SK-N-SH (cell line): Measurements from ENCODE around the gene SHANK1. TPM values are rescaled to one million over a fixed set of nuclear protein-coding genes. Genes with fewer than 3 reads are reported as not detected.

ENCODE experiments used
- CTCF ChIA-PET: fragments of 300-600, 350-600 bp; formaldehyde crosslinking; extraction: SDS; loops from one replicate; lab custom pipeline; 2021; lab: Yijun Ruan, JAX
- POLR2A ChIA-PET: fragments of 350-600 bp; sonication (Branson Sonifier 250); formaldehyde crosslinking; extraction: SDS; loops from one replicate; lab custom pipeline; 2020; ENCODE audit warnings: antibody characterized with exemption, inconsistent platforms; lab: Yijun Ruan, JAX
- DNase-seq: peaks from one replicate; pipeline ENCODE4 v3.0.0; 2012
- H2AFZ ChIP-seq: fragments of 200-600 bp; sonication (generic); 2 replicates; pipeline ENCODE4 v1.8.1; 2016; ENCODE audit warnings: antibody characterized with exemption, mild to moderate bottlenecking, low read depth
- H3F3A ChIP-seq: fragments of 200-600 bp; sonication (generic); replicated peaks from 2 replicates; pipeline ENCODE3; 2016; ENCODE audit warnings: antibody characterized with exemption, mild to moderate bottlenecking; ENCODE audit not compliant: insufficient read depth
- H3K27ac ChIP-seq, 2 experiments: fragments of 200-500 bp in 1 of 2; fragments of 200-600 bp in 1 of 2; sonication (Bioruptor generic) in 1 of 2; sonication (generic), shearing (Covaris generic) in 1 of 2; 2 replicates each; pipeline versions ENCODE4 v1.5.1 to v1.6.1; 2014 to 2016; ENCODE audit warnings: low read depth in 2 of 2, inconsistent platforms in 1 of 2, low read length in 1 of 2, mild to moderate bottlenecking in 1 of 2, mixed read lengths in 1 of 2
- H3K27me3 ChIP-seq: fragments of 200-600 bp; sonication (generic), shearing (Covaris generic); 2 replicates; pipeline ENCODE4 v1.6.1; 2016; ENCODE audit warnings: mixed run types; ENCODE audit not compliant: insufficient read depth
- H3K36me3 ChIP-seq, 2 experiments: fragments of 200-500 bp in 1 of 2; fragments of 200-600 bp in 1 of 2; sonication (Bioruptor generic) in 1 of 2; sonication (generic) in 1 of 2; replicated peaks in 1 of 2; 2 replicates each; pipeline versions ENCODE3 to v1.5.1; 2014 to 2016; ENCODE audit warnings: low read length in 1 of 2, mild to moderate bottlenecking in 1 of 2; ENCODE audit not compliant: insufficient read depth in 2 of 2, control insufficient read depth in 1 of 2
- H3K4me1 ChIP-seq, 2 experiments: fragments of 200-500 bp in 1 of 2; fragments of 200-600 bp in 1 of 2; sonication (Bioruptor generic) in 1 of 2; sonication (generic), shearing (Covaris generic) in 1 of 2; 2 replicates each; pipeline versions ENCODE4 v1.5.1 to v1.6.1; 2014 to 2016; ENCODE audit warnings: low read depth in 1 of 2, low read length in 1 of 2, mixed run types in 1 of 2; ENCODE audit not compliant: insufficient read depth in 2 of 2, control insufficient read depth in 1 of 2
- H3K4me2 ChIP-seq: fragments of 200-600 bp; sonication (generic), shearing (Covaris generic); 2 replicates; pipeline ENCODE4 v1.6.1; 2017; ENCODE audit warnings: mixed run types
- H3K4me3 ChIP-seq, 2 experiments: fragments of 200-500 bp in 1 of 2; fragments of 200-600 bp in 1 of 2; sonication (Bioruptor generic) in 1 of 2; sonication (generic), shearing (Covaris generic) in 1 of 2; 2 replicates each; pipeline versions ENCODE4 v1.5.1 to v1.8.1; 2014 to 2016; ENCODE audit warnings: low read depth in 2 of 2, inconsistent platforms in 1 of 2, low read length in 1 of 2, mild to moderate bottlenecking in 1 of 2, mixed read lengths in 1 of 2, moderate library complexity in 1 of 2
- H3K79me2 ChIP-seq: fragments of 200-600 bp; sonication (generic); 2 replicates; pipeline ENCODE4 v1.8.1; 2017; ENCODE audit warnings: mild to moderate bottlenecking; ENCODE audit not compliant: insufficient read depth
- H3K9ac ChIP-seq: fragments of 200-600 bp; sonication (generic); 2 replicates; pipeline ENCODE4 v1.6.1; 2017; ENCODE audit warnings: mixed run types
- H3K9me2 ChIP-seq: fragments of 200-600 bp; sonication (generic); 2 replicates; pipeline ENCODE4 v1.6.1; 2017; ENCODE audit warnings: mixed run types
- H3K9me3 ChIP-seq: fragments of 200-600 bp; sonication (generic); 2 replicates; pipeline ENCODE4 v1.6.1; 2017; ENCODE audit warnings: mixed run types, mild to moderate bottlenecking, moderate library complexity
- H4K20me1 ChIP-seq: fragments of 200-600 bp; sonication (generic); 2 replicates; pipeline ENCODE4 v1.6.1; 2017; ENCODE audit warnings: mild to moderate bottlenecking, mixed run types; ENCODE audit not compliant: insufficient read depth
- EP300 ChIP-seq, 2 experiments: IDR thresholded peaks; 2 replicates each; pipeline versions ENCODE4 v1.4.0 to v1.6.1; 2012; ENCODE audit warnings: borderline replicate concordance in 1 of 2, low read depth in 1 of 2, low read length in 1 of 2
- EZH2phosphoT487 ChIP-seq: fragments of 200-600 bp; sonication (generic); IDR thresholded peaks from 2 replicates; pipeline ENCODE4 v1.6.1; 2017; ENCODE audit warnings: low read depth, mixed run types, mild to moderate bottlenecking, antibody characterized with exemption, moderate library complexity, borderline replicate concordance
- FOSL2 ChIP-seq: IDR thresholded peaks from 2 replicates; pipeline ENCODE4 v1.4.0; 2012; ENCODE audit warnings: low read depth, mild to moderate bottlenecking, moderate library complexity, borderline replicate concordance
- FOXM1 ChIP-seq: IDR thresholded peaks from 2 replicates; pipeline ENCODE4 v1.4.0; 2012; ENCODE audit warnings: low read depth, mild to moderate bottlenecking
- JUND ChIP-seq: IDR thresholded peaks from 2 replicates; pipeline ENCODE4 v1.4.0; 2012
- MAX ChIP-seq: IDR thresholded peaks from 2 replicates; pipeline ENCODE4 v1.4.0; 2012; ENCODE audit warnings: low read depth
- MEF2A ChIP-seq: IDR thresholded peaks from 2 replicates; pipeline ENCODE4 v1.4.0; 2012; ENCODE audit warnings: low read depth, borderline replicate concordance
- NFIC ChIP-seq: IDR thresholded peaks from 2 replicates; pipeline ENCODE4 v1.4.0; 2012; ENCODE audit warnings: borderline replicate concordance
- NRF1 ChIP-seq: IDR thresholded peaks from 2 replicates; pipeline ENCODE4 v1.6.1; 2012; ENCODE audit warnings: low read depth, mild to moderate bottlenecking, low read length
- POLR2AphosphoS5 ChIP-seq: IDR thresholded peaks from 2 replicates; pipeline ENCODE4 v1.6.1; 2012; ENCODE audit warnings: low read depth, low read length
- SIN3A ChIP-seq: IDR thresholded peaks from 2 replicates; pipeline ENCODE4 v1.6.1; 2012; ENCODE audit warnings: low read depth, mild to moderate bottlenecking, low read length, moderate library complexity, borderline replicate concordance
- TAF1 ChIP-seq: IDR thresholded peaks from 2 replicates; pipeline ENCODE4 v1.6.1; 2012; ENCODE audit warnings: low read depth, mild to moderate bottlenecking, low read length, moderate library complexity, borderline replicate concordance
- TCF12 ChIP-seq: IDR thresholded peaks from 2 replicates; pipeline ENCODE4 v1.4.0; 2012
- USF1 ChIP-seq: IDR thresholded peaks from 2 replicates; pipeline ENCODE4 v1.4.0; 2012; ENCODE audit warnings: low read depth, borderline replicate concordance
- YY1 ChIP-seq: IDR thresholded peaks from 2 replicates; pipeline ENCODE4 v1.4.0; 2012; ENCODE audit warnings: low read depth, mild to moderate bottlenecking
- WGBS: methylation state at CpG from one replicate; pipeline ENCODE4 v1.1.6; 2017; ENCODE audit warnings: low lambda C conversion rate; 5-methylcytosine and 5-hydroxymethylcytosine counted together
- polyA plus RNA-seq, 3 experiments: library from polyadenylated mRNA; depleted of rRNA; stranded (reverse); fragments of >200 nt; gene quantifications; 2 replicates each; pipeline ENCODE4 v1.2.3, GENCODE V29; 2012
- TF ChIP-seq, protein P1 (sequence below): fragments of 150-350 bp; IDR thresholded peaks from 2 replicates; pipeline ENCODE4 v1.6.1; 2016; ENCODE audit warnings: mild to moderate bottlenecking, low read depth, low read length
- TF ChIP-seq, protein P2 (sequence below): IDR thresholded peaks from 2 replicates; pipeline ENCODE4 v1.6.1; 2012; ENCODE audit warnings: mild to moderate bottlenecking, low read depth, low read length, moderate library complexity

Gene SHANK1
- polyA plus RNA-seq, 1 of the 3 experiments (the other 2 are of a cell fraction), result 0.28 TPM

- no peak for DNase-seq
- H2AFZ ChIP-seq, result no peak overlapping the region
Measured at GRCh38 chr19:50725911-50726230, 6.3 kb upstream of the SHANK1 start.

More at GRCh38 chr19:50725911-50726230, 6.3 kb upstream of the SHANK1 start:
- Histone ChIP-seq H3K9me2 (no peaks in the 10 kb centered on the region), H3K4me2 (peak overlapping the region; percentile 99), H3K9me3 (no peaks in the 10 kb centered on the region), H4K20me1 (no peaks in the 10 kb centered on the region), H3K9ac (peak overlapping the region; percentile 88), H3K79me2 (peaks cover 13% of the 10 kb centered on the region), H3F3A (peaks cover 3% of the 10 kb centered on the region), H3K4me1 (peaks cover 0 to 21% of the 10 kb centered on the region in 2 experiments; a peak in 2 of 4 replicates), H3K4me3 (peak overlapping the region; percentile 57 to 83), H3K36me3 (no peaks in the 10 kb centered on the region), H3K27ac (no peak overlapping the region; a peak in 1 of 4 replicates), H3K27me3 (no peaks in the 10 kb centered on the region)
- TF ChIP-seq SIN3A, result no peak
- TF ChIP-seq NFIC, result no peak
- TF ChIP-seq POLR2AphosphoS5, result no peak
- no peak for TF ChIP-seq MEF2A
- TF ChIP-seq FOXM1, result no peak
- no peak for TF ChIP-seq USF1
- no peak for TF ChIP-seq EZH2phosphoT487
- TF ChIP-seq FOSL2, result no peak
- TF ChIP-seq, protein P1, sequence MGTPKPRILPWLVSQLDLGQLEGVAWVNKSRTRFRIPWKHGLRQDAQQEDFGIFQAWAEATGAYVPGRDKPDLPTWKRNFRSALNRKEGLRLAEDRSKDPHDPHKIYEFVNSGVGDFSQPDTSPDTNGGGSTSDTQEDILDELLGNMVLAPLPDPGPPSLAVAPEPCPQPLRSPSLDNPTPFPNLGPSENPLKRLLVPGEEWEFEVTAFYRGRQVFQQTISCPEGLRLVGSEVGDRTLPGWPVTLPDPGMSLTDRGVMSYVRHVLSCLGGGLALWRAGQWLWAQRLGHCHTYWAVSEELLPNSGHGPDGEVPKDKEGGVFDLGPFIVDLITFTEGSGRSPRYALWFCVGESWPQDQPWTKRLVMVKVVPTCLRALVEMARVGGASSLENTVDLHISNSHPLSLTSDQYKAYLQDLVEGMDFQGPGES, result no peak
- TF ChIP-seq MAX, result no peak
- no peak for TF ChIP-seq TCF12
- no peak for TF ChIP-seq JUND
- TF ChIP-seq NRF1, result no peak
- no peak for TF ChIP-seq TAF1
- TF ChIP-seq EP300 (IDR thresholded peaks at IDR 0.05; ENCODE audit: borderline replicate concordance in 1 of 2, low read depth in 1 of 2, low read length in 1 of 2), result no peak
- TF ChIP-seq, protein P2, sequence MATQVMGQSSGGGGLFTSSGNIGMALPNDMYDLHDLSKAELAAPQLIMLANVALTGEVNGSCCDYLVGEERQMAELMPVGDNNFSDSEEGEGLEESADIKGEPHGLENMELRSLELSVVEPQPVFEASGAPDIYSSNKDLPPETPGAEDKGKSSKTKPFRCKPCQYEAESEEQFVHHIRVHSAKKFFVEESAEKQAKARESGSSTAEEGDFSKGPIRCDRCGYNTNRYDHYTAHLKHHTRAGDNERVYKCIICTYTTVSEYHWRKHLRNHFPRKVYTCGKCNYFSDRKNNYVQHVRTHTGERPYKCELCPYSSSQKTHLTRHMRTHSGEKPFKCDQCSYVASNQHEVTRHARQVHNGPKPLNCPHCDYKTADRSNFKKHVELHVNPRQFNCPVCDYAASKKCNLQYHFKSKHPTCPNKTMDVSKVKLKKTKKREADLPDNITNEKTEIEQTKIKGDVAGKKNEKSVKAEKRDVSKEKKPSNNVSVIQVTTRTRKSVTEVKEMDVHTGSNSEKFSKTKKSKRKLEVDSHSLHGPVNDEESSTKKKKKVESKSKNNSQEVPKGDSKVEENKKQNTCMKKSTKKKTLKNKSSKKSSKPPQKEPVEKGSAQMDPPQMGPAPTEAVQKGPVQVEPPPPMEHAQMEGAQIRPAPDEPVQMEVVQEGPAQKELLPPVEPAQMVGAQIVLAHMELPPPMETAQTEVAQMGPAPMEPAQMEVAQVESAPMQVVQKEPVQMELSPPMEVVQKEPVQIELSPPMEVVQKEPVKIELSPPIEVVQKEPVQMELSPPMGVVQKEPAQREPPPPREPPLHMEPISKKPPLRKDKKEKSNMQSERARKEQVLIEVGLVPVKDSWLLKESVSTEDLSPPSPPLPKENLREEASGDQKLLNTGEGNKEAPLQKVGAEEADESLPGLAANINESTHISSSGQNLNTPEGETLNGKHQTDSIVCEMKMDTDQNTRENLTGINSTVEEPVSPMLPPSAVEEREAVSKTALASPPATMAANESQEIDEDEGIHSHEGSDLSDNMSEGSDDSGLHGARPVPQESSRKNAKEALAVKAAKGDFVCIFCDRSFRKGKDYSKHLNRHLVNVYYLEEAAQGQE, result no peak
- no peak for TF ChIP-seq YY1
- POLR2A ChIA-PET, result no interaction called here
- CTCF ChIA-PET, result interaction anchor here (4.4 to 6.4 kb wide), 2 partner anchors 21 to 55 kb away, joined by 40 to 113 read pairs; no protein-coding TSS in a partner anchor
- 53% methylated on average over 9 of the region's 9 CpGs for WGBS
